IMR-90 (cell line): Measurements from ENCODE around the gene C10orf90. TPM values are rescaled to one million over a fixed set of nuclear protein-coding genes. Genes with fewer than 3 reads are reported as not detected.

Experiments used
- ATAC-seq: fragments of 200-7000 bp; cut with Tn5 transposase; 2 replicates; pipeline ENCODE4 v1.9.1; 2020; ENCODE audit warnings: low read depth, mild to moderate bottlenecking, moderate library complexity
- BruUV-seq: library from RNA; stranded (reverse); fragments of 400-500 nt; replicated peaks from 2 replicates; lab custom pipeline; 2021; lab: Mats Ljungman, UMichigan
- CTCF ChIA-PET: fragments of 300-600 bp; formaldehyde crosslinking; extraction: SDS; loops from one replicate; lab custom pipeline; 2021; ENCODE audit warnings: antibody characterized with exemption; lab: Yijun Ruan, JAX
- POLR2A ChIA-PET: fragments of 300-600 bp; sonication (Branson Sonifier 250); formaldehyde crosslinking; loops from one replicate; lab custom pipeline; 2022; ENCODE audit warnings: antibody characterized with exemption; ENCODE audit not compliant: unreplicated experiment; lab: Charles Lee
- DNase-seq: peaks from one replicate; pipeline ENCODE4 v3.0.0; 2013
- H2AFZ ChIP-seq: replicated peaks from 2 replicates; pipeline ENCODE3; 2013; ENCODE audit warnings: low read length, mild to moderate bottlenecking; ENCODE audit not compliant: poor library complexity
- H2AK5ac ChIP-seq: 2 replicates; pipeline ENCODE4 v1.6.1; 2013; ENCODE audit warnings: low read depth, low read length, inconsistent platforms
- H2AK9ac ChIP-seq: replicated peaks from 2 replicates; pipeline ENCODE3; 2013; ENCODE audit warnings: mild to moderate bottlenecking, low read depth, low read length, moderate library complexity; ENCODE audit not compliant: poor library complexity
- H2BK120ac ChIP-seq: 2 replicates; pipeline ENCODE4 v1.6.1; 2013; ENCODE audit warnings: low read depth, low read length, inconsistent platforms
- H2BK15ac ChIP-seq: 3 replicates; pipeline ENCODE4 v1.6.1; 2013; ENCODE audit warnings: low read depth, low read length, inconsistent platforms
- H2BK20ac ChIP-seq: 2 replicates; pipeline ENCODE4 v1.6.1; 2013; ENCODE audit warnings: low read depth, mild to moderate bottlenecking, inconsistent platforms, low read length, moderate library complexity
- H2BK5ac ChIP-seq: 2 replicates; pipeline ENCODE4 v1.6.1; 2013; ENCODE audit warnings: mild to moderate bottlenecking, low read depth, low read length, inconsistent platforms; ENCODE audit not compliant: poor library complexity, severe bottlenecking
- H3K14ac ChIP-seq: replicated peaks from 2 replicates; pipeline ENCODE4 v1.6.1; 2013; ENCODE audit warnings: low read depth, low read length, inconsistent platforms
- H3K18ac ChIP-seq: 2 replicates; pipeline ENCODE4 v1.6.1; 2013; ENCODE audit warnings: low read depth, low read length, control low read depth
- H3K23ac ChIP-seq: 2 replicates; pipeline ENCODE4 v1.6.1; 2013; ENCODE audit warnings: low read depth, low read length, inconsistent platforms
- H3K27ac ChIP-seq: 2 replicates; pipeline ENCODE4 v1.5.1; 2013; ENCODE audit warnings: mild to moderate bottlenecking, control low read depth, low read length; ENCODE audit not compliant: insufficient read depth
- H3K27me3 ChIP-seq: 2 replicates; pipeline ENCODE4 v1.6.1; 2013; ENCODE audit warnings: low read length; ENCODE audit not compliant: control insufficient read depth, insufficient read depth
- H3K36me3 ChIP-seq: 2 replicates; pipeline ENCODE4 v1.6.1; 2013; ENCODE audit warnings: low read length, mixed read lengths; ENCODE audit not compliant: control insufficient read depth, insufficient read depth
- H3K4ac ChIP-seq: 2 replicates; pipeline ENCODE4 v1.6.1; 2013; ENCODE audit warnings: low read depth, low read length, inconsistent platforms
- H3K4me1 ChIP-seq: 2 replicates; pipeline ENCODE4 v1.6.1; 2013; ENCODE audit warnings: low read length, mixed read lengths; ENCODE audit not compliant: control insufficient read depth, insufficient read depth
- H3K4me2 ChIP-seq: 2 replicates; pipeline ENCODE4 v1.6.1; 2013; ENCODE audit warnings: low read depth, mild to moderate bottlenecking, control low read depth, low read length, moderate library complexity
- H3K4me3 ChIP-seq: 2 replicates; pipeline ENCODE4 v1.5.1; 2013; ENCODE audit warnings: low read depth, mild to moderate bottlenecking, control low read depth, low read length, moderate library complexity; ENCODE audit not compliant: insufficient read depth
- H3K56ac ChIP-seq: 2 replicates; pipeline ENCODE4 v1.6.1; 2013; ENCODE audit warnings: low read length, inconsistent platforms; ENCODE audit not compliant: insufficient read depth; ENCODE audit errors: extremely low read depth
- H3K79me1 ChIP-seq, 2 experiments: 2 replicates each; pipeline ENCODE4 v1.6.1; 2013; ENCODE audit warnings: low read length in 2 of 2, inconsistent platforms in 1 of 2, low read depth in 1 of 2
- H3K9ac ChIP-seq: 2 replicates; pipeline ENCODE4 v1.6.1; 2013; ENCODE audit warnings: low read depth, low read length, control low read depth
- H3K9me1 ChIP-seq: 2 replicates; pipeline ENCODE4 v1.6.1; 2013; ENCODE audit warnings: low read length, inconsistent platforms; ENCODE audit not compliant: insufficient read depth
- H3K9me3 ChIP-seq: 2 replicates; pipeline ENCODE4 v1.6.1; 2013; ENCODE audit warnings: low read length; ENCODE audit not compliant: control insufficient read depth, insufficient read depth
- H4K20me1 ChIP-seq: 2 replicates; pipeline ENCODE4 v1.6.1; 2013; ENCODE audit warnings: low read length, inconsistent platforms; ENCODE audit not compliant: insufficient read depth
- H4K5ac ChIP-seq: 2 replicates; pipeline ENCODE4 v1.6.1; 2013; ENCODE audit warnings: mild to moderate bottlenecking, low read depth, low read length, control low read depth
- H4K8ac ChIP-seq, 2 experiments: 2 replicates each; pipeline ENCODE4 v1.6.1; 2013; ENCODE audit warnings: low read depth in 2 of 2, low read length in 2 of 2, control low read depth in 1 of 2, inconsistent platforms in 1 of 2
- H4K91ac ChIP-seq: 2 replicates; pipeline ENCODE4 v1.6.1; 2013; ENCODE audit warnings: low read depth, low read length, inconsistent platforms; ENCODE audit not compliant: insufficient read depth
- CEBPB ChIP-seq: IDR thresholded peaks from 2 replicates; pipeline ENCODE4 v1.6.1; 2012; ENCODE audit warnings: low read depth, low read length, improper control_type of control experiment
- ELK1 ChIP-seq: fragments of 150-350 bp; IDR thresholded peaks from 2 replicates; pipeline ENCODE4 v1.6.1; 2016; ENCODE audit warnings: low read depth, mild to moderate bottlenecking, low read length, moderate library complexity, borderline replicate concordance
- WGBS, 2 experiments: methylation state at CpG; one replicate each; pipeline versions ENCODE4 v1.1.5 to v1.1.7; 2013; ENCODE audit warnings: missing lambda C conversion rate in 2 of 2; ENCODE audit not compliant: insufficient read length in 1 of 2; ENCODE audit errors: extremely low coverage in 2 of 2; 5-methylcytosine and 5-hydroxymethylcytosine counted together
- dilution Hi-C: fragments of 300-500 bp; cut with HindIII; formaldehyde crosslinking; loops from one replicate; pipeline ENCODE4 v1.14.3; 2018; ENCODE audit warnings: low sequenced_read_pairs; ENCODE audit not compliant: unreplicated experiment
- in situ Hi-C: fragments of 300-500 bp; cut with MboI; formaldehyde crosslinking; loops from 3 replicates; pipeline ENCODE4 v1.14.3; 2019; ENCODE audit warnings: low sequenced_read_pairs, inconsistent platforms, mixed read lengths
- intact Hi-C: fragments of 100-400 bp; cut with micrococcal nuclease; formaldehyde crosslinking; loops from 2 replicates; pipeline ENCODE4 v1.10.0; 2022
- polyA plus RNA-seq, 3 experiments: library from polyadenylated mRNA; depleted of rRNA; stranded (reverse); fragments of >200 nt; gene quantifications; 2 replicates each; pipeline ENCODE4 v1.2.3, GENCODE V29; 2012; ENCODE audit warnings: low replicate concordance in 1 of 3
- total RNA-seq: library from RNA; depleted of rRNA; stranded (reverse); fragments of >200 nt; gene quantifications from 2 replicates; pipeline ENCODE4 v1.2.3, GENCODE V29; 2012

Gene C10orf90
- total and polyA plus RNA-seq, 2 of the 4 experiments (the other 2 are of a cell fraction) = 0.05 to 0.18 TPM

GRCh38 chr10:126674741-126675515 is 4.4 kb upstream of the C10orf90 start:
- no peaks in the 10 kb centered on the region for H3K4me1 ChIP-seq
- H3K9me1 ChIP-seq = no peaks in the 10 kb centered on the region
- H2BK20ac ChIP-seq = no peak overlapping the region
- no peak overlapping the region for H2AK5ac ChIP-seq
- no peak overlapping the region for H3K56ac ChIP-seq
- in situ Hi-C loops (no loop called here), dilution Hi-C loops (no loop called here), intact Hi-C loops (no loop called here)
- no peak overlapping the region for H2BK120ac ChIP-seq
- no peak overlapping the region for H3K9ac ChIP-seq
- H3K4me2 ChIP-seq = no peak overlapping the region
- H4K91ac ChIP-seq = no peak overlapping the region
- ChIA-PET POLR2A (no interaction called here), CTCF (no interaction called here)
- no peak overlapping the region for H2BK5ac ChIP-seq
- no peak overlapping the region for H3K27ac ChIP-seq
- ATAC-seq (no peak), DNase-seq (no peak)
- H3K36me3 ChIP-seq = no peaks in the 10 kb centered on the region
- H3K18ac ChIP-seq = no peak overlapping the region
- no peak overlapping the region for H3K4me3 ChIP-seq
- no peaks in the 10 kb centered on the region; the same call in 1 of the 2 replicates for H3K9me3 ChIP-seq
- H4K20me1 ChIP-seq = no peaks in the 10 kb centered on the region
- TF ChIP-seq CEBPB = no peak
- TF ChIP-seq ELK1 = no peak
- no peak overlapping the region for H2AFZ ChIP-seq
- no TSS peak for BruUV-seq
- WGBS, 2 experiments = 0% methylated on average over 1 of the region's 6 CpGs; no CpG with 5 or more reads in 1 of the 2 experiments
- H3K27me3 ChIP-seq = no peaks in the 10 kb centered on the region
- no peak overlapping the region for H2AK9ac ChIP-seq
- H4K5ac ChIP-seq = no peak overlapping the region
- no peak overlapping the region for H3K23ac ChIP-seq
- no peak overlapping the region for H4K8ac ChIP-seq
- H3K79me1 ChIP-seq = no peaks in the 10 kb centered on the region
- H3K4ac ChIP-seq = no peak overlapping the region
- no peak overlapping the region for H2BK15ac ChIP-seq
- H3K14ac ChIP-seq = no peak overlapping the region
